Upper lobe of left lung (tissue), 4 donors: ENCODE results near the gene SLC25A48.

ENCODE experiments used
- EP300 ChIP-seq, 4 donors: sonication (generic); formaldehyde crosslinking; IDR thresholded peaks; one replicate each; pipeline ENCODE4 v1.5.1; 2017; ENCODE audit warnings: antibody characterized with exemption in 4 of 4, control low read depth in 2 of 4
- POLR2A ChIP-seq, 4 donors: fragments of 450-650 bp; IDR thresholded peaks; one replicate each; pipeline ENCODE4 v1.5.1; 2016 to 2017; ENCODE audit warnings: antibody characterized with exemption in 4 of 4, mild to moderate bottlenecking in 2 of 4
- POLR2AphosphoS5 ChIP-seq, 2 donors: sonication (generic); formaldehyde crosslinking; IDR thresholded peaks; one replicate each; pipeline ENCODE4 v1.5.1; 2017; ENCODE audit warnings: antibody characterized with exemption in 2 of 2
- TF ChIP-seq, protein P1 (sequence below), 6 experiments: fragments of 450-650 bp in 4 of 6; fragments of 200-600 bp in 2 of 6; sonication (generic) in 2 of 6; IDR thresholded peaks; one replicate each; pipeline ENCODE4 v1.5.1; 2016 to 2019; ENCODE audit warnings: antibody characterized with exemption in 6 of 6

DNA sequence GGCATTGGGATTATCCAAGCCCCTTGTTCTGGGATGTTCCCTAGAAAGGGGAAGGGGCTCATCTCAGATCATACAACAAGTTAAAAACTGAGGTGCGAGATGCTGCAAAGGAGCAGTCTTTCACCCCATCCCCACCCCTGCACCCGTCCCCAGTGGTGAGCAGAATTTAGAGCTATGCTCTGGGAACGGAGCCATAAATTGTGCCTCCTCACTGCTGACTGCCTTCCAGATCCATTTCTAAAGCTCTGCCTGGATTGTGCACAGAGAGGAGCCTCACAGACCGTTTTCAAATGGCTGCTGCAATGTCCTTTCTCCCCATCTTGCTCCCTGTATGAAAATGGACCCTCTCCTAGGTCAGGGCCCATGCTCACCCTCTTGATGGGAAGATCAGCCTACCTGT lies 8.3 kb downstream of the SLC25A48 start:
- TF ChIP-seq, protein P1, sequence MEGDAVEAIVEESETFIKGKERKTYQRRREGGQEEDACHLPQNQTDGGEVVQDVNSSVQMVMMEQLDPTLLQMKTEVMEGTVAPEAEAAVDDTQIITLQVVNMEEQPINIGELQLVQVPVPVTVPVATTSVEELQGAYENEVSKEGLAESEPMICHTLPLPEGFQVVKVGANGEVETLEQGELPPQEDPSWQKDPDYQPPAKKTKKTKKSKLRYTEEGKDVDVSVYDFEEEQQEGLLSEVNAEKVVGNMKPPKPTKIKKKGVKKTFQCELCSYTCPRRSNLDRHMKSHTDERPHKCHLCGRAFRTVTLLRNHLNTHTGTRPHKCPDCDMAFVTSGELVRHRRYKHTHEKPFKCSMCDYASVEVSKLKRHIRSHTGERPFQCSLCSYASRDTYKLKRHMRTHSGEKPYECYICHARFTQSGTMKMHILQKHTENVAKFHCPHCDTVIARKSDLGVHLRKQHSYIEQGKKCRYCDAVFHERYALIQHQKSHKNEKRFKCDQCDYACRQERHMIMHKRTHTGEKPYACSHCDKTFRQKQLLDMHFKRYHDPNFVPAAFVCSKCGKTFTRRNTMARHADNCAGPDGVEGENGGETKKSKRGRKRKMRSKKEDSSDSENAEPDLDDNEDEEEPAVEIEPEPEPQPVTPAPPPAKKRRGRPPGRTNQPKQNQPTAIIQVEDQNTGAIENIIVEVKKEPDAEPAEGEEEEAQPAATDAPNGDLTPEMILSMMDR (IDR thresholded peaks at IDR 0.05), result no peak
- no peak for TF ChIP-seq POLR2AphosphoS5 (IDR thresholded peaks at IDR 0.05)
- no peak for TF ChIP-seq POLR2A (IDR thresholded peaks at IDR 0.05)
- TF ChIP-seq EP300 (IDR thresholded peaks at IDR 0.05), result no peak
